BLaER1 (cell line): ENCODE data around the gene LHX4.

Experiments
- H3K27ac ChIP-seq: shearing (Covaris generic); formaldehyde crosslinking; 2 replicates; pipeline ENCODE4 v1.8.1; 2022
- H3K27me3 ChIP-seq: shearing (Covaris generic); formaldehyde crosslinking; 2 replicates; pipeline ENCODE4 v1.8.1; 2022
- H3K36me3 ChIP-seq: shearing (Covaris generic); formaldehyde crosslinking; 2 replicates; pipeline ENCODE4 v1.8.1; 2022
- H3K4me1 ChIP-seq: shearing (Covaris generic); formaldehyde crosslinking; 2 replicates; pipeline ENCODE4 v1.8.1; 2022
- H3K4me2 ChIP-seq: shearing (Covaris generic); formaldehyde crosslinking; 2 replicates; pipeline ENCODE4 v1.8.1; 2022
- H3K4me3 ChIP-seq: shearing (Covaris generic); formaldehyde crosslinking; 2 replicates; pipeline ENCODE4 v1.8.1; 2022
- H3K9ac ChIP-seq: shearing (Covaris generic); formaldehyde crosslinking; 2 replicates; pipeline ENCODE4 v1.8.1; 2022
- H3K9me3 ChIP-seq: shearing (Covaris generic); formaldehyde crosslinking; 2 replicates; pipeline ENCODE4 v1.8.1; 2022
- H4K20me1 ChIP-seq: shearing (Covaris generic); formaldehyde crosslinking; 2 replicates; pipeline ENCODE4 v1.8.1; 2022
- Cebpa-rat ChIP-seq: shearing (Covaris generic); IDR thresholded peaks from 2 replicates; pipeline ENCODE4 v1.8.1; 2022

LHX4 gene

DNA sequence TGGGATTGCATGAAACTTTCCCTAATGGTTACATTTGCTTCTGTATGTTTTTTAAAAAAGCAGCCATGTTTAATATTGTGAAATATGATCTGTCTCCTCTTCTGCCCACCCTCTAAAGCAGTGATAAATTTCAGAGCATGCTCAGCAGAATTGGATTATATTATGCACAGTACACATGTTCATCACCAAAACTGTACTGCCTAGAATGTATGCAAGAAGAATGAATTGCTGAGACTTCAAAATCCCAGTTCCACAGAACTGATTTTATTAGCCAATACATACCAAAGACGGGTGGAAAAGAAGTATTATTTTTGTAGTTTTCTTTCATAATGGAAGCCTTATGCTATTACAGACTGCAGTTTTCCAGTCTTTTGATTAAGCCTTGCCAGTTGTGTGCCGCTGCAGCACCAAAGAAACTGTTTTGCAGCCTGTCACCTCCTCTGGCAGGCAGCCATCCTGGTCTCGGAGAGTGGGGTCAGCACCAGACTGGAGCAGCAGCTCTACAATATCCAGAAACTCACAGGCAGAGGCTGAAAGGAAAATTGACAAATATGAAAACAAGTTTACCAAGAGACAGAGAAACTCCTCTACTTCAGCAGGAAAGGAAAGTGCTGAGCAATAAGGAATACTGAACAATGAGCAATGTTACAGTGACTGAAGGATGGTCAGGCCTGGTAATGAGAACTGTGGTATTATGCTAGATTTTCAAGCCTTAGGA, 58.1 kb downstream of the LHX4 start:
- Histone ChIP-seq H3K4me1 (no peaks in the 10 kb centered on the region), H3K27me3 (no peaks in the 10 kb centered on the region), H3K9ac (no peak overlapping the region), H3K36me3 (peaks cover 35% of the 10 kb centered on the region), H4K20me1 (no peaks in the 10 kb centered on the region), H3K4me3 (no peak overlapping the region), H3K9me3 (peaks cover 6% of the 10 kb centered on the region; the same call in 1 of the 2 replicates), H3K27ac (no peak overlapping the region), H3K4me2 (no peak overlapping the region)
- TF ChIP-seq Cebpa-rat = no peak

DNA sequence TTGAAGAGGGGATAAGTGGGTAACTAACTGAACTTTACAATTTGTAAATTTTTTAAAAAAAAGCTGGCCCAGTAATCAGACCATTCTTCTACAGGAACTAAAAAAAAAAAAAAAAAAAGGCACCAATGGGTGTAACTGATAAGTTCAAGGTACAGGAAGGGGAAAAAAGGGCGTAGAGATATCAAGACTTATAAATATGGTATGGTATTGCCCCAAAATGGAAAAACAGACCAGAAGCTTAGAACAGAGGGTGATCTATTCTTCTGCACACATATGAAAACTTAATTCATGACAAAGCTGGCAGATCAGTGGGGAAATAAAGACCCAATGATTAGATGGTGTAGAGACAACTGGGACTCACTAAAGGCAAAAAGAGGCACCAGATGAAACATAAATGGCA, 58.9 kb downstream of the LHX4 start:
- Histone ChIP-seq H3K27ac (no peak overlapping the region), H4K20me1 (no peaks in the 10 kb centered on the region), H3K36me3 (peaks cover 34% of the 10 kb centered on the region), H3K4me3 (no peak overlapping the region), H3K9ac (no peak overlapping the region), H3K4me1 (no peaks in the 10 kb centered on the region), H3K9me3 (peaks cover 14% of the 10 kb centered on the region), H3K27me3 (no peaks in the 10 kb centered on the region), H3K4me2 (no peak overlapping the region)
- TF ChIP-seq Cebpa-rat = no peak

DNA sequence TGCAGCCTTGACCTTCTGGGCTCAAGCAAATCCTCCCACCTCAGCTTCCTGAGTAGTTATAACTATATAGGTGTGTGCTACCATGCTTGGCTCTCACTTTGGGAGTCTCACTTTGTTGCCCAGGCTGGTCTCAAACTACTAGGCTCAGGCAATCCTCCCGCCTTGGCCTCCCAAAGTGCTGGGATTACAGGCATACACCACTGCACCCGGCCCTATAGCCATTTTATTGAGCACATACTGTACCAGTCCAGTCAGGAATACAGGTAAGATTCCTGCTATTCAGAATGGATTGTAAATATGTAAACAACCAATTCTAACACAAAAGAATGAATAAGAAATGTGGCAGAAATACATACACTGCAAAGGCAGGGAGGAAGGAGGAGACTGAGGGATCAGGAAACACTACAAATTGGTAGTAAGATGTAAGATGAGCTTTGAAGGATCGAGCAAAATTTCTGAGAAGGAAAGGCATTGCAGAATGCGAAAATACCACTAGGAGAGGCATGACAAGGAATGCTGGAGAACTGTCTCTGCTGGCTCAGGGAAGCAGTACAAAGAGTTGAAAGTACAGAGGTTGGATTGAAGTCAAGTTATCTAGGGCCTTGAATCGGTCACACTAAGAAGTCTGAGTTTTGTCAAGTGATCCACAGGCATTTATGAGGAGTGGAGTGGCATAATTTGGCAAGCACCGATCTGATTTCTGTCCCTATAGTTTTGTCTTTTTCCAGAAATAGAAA, 60.4 kb downstream of the LHX4 start:
- Histone ChIP-seq H3K27ac (no peak overlapping the region), H4K20me1 (no peaks in the 10 kb centered on the region), H3K9ac (no peak overlapping the region), H3K4me1 (no peaks in the 10 kb centered on the region), H3K9me3 (peaks cover 17% of the 10 kb centered on the region), H3K4me3 (no peak overlapping the region), H3K4me2 (no peak overlapping the region), H3K36me3 (peaks cover 32% of the 10 kb centered on the region), H3K27me3 (no peaks in the 10 kb centered on the region)
- no peak for TF ChIP-seq Cebpa-rat

DNA sequence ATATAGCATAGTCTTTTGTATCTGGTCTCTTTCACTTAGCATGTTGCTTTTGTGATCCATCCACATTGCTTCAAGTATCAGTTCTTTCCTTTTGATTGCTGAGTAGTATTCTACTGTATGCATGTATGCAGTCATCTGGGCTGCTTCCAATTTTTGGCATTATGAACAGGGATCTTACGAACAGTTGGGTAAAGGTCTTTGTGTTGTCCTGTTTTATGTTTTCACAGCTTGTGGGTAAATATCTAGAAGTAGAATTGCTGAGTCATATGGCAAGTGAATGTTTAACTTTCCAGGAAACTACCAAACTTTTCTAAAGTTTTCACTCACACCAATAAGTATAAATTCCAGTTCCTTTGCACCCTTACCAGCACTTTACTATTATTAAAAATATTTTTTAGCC, 60.9 kb downstream of the LHX4 start:
- no peak overlapping the region for H3K4me2 ChIP-seq
- peaks cover 17% of the 10 kb centered on the region for H3K9me3 ChIP-seq
- H3K27me3 ChIP-seq = no peaks in the 10 kb centered on the region
- H3K9ac ChIP-seq = no peak overlapping the region
- H3K27ac ChIP-seq = no peak overlapping the region
- peaks cover 3% of the 10 kb centered on the region; the same call in 1 of the 2 replicates for H3K4me1 ChIP-seq
- no peak for TF ChIP-seq Cebpa-rat
- H3K4me3 ChIP-seq = no peak overlapping the region
- H4K20me1 ChIP-seq = no peaks in the 10 kb centered on the region
- H3K36me3 ChIP-seq = peaks cover 29% of the 10 kb centered on the region

DNA sequence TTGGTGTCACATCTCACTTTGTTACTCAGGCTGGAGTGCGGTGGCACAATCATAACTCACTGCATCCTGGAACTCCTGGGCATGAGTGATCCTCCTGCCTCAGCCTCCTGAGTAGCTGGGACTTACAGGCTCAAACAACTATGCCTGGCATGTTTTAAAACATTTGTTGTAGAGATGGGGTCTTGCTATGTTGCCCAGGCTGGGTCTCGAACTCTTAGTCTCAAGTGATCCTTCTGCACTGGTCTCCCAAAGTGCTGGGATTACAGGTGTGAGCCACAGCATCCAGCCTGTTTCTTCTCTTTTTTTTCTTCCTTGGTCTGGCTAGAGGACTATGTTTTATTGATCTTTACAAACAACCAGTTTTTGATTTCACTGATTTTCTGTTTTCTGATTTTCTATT, 64.6 kb downstream of the LHX4 start:
- no peak overlapping the region for H3K27ac ChIP-seq
- peaks cover 17% of the 10 kb centered on the region for H3K9me3 ChIP-seq
- no peak overlapping the region for H3K4me2 ChIP-seq
- TF ChIP-seq Cebpa-rat = no peak
- H4K20me1 ChIP-seq = no peaks in the 10 kb centered on the region
- peaks cover 25% of the 10 kb centered on the region for H3K4me1 ChIP-seq
- no peaks in the 10 kb centered on the region for H3K27me3 ChIP-seq
- peaks cover 20% of the 10 kb centered on the region for H3K36me3 ChIP-seq
- no peak overlapping the region for H3K9ac ChIP-seq
- H3K4me3 ChIP-seq = no peak overlapping the region

DNA sequence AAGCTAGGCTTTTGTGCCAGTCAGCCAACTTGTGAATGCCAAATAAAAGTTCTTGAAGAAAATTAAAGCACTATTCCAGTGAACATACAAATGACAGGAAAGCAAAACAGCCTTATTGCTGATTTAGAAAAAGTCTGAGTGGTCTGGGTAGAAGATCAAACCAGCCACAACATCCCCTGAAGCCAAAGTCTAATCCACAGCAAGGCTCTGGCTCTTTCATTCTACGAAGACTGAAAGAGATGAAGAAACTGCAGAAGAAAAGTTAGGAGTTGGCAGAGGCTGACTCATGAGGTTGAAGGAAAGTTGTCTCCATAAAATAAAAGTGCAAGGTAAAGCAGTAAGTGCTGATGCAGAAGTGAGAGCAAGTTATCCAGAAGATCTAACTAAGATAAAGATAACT, 65.9 kb downstream of the LHX4 start:
- Histone ChIP-seq H3K27me3 (no peaks in the 10 kb centered on the region), H3K4me2 (no peak overlapping the region), H3K9me3 (peaks cover 17% of the 10 kb centered on the region), H3K27ac (no peak overlapping the region), H3K36me3 (peaks cover 20% of the 10 kb centered on the region; the same call in 1 of the 2 replicates), H4K20me1 (no peaks in the 10 kb centered on the region), H3K9ac (no peak overlapping the region), H3K4me3 (no peak overlapping the region), H3K4me1 (peaks cover 30% of the 10 kb centered on the region)
- no peak for TF ChIP-seq Cebpa-rat

DNA sequence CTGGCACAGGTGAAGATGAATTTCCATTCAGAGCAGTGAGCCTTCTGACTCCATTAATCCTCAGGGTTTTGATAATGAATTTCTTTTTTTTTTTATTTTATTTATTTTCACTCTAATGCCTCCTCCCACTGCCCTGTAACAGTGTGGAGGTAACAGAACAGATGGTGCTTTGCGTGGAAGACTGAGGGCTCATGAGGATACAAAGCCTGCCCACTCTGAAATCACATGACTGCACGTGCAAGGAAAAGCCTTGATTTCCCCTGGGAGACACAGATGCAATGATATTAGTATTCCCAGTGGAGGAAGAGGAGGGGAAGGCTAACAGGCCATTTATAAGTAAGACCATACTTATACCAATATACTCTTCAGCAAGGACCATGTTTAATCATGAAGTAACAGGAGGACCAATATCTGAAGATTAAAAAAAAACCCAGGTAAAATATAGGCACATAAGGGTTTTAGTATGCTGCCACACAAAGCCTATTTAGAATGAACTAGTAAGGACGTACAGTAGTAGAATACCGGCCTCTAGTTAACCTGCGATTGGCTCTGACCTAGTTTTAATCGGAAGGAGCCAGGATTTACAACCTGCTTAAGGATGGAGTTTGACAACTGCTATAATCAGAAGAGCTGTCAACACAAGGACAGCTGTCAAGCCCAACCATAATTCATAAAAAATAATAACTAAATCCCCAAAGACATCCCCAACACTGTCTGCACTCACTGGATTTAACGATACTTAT, 69.6 kb downstream of the LHX4 start:
- peak overlapping the region; percentile 40 for H3K4me2 ChIP-seq
- H3K4me3 ChIP-seq = no peak overlapping the region
- no peaks in the 10 kb centered on the region for H4K20me1 ChIP-seq
- H3K4me1 ChIP-seq = peaks cover 30% of the 10 kb centered on the region
- H3K36me3 ChIP-seq = peaks cover 9% of the 10 kb centered on the region; the same call in 1 of the 2 replicates
- no peak for TF ChIP-seq Cebpa-rat
- no peak overlapping the region for H3K27ac ChIP-seq
- H3K9me3 ChIP-seq = no peaks in the 10 kb centered on the region
- H3K27me3 ChIP-seq = no peaks in the 10 kb centered on the region
- no peak overlapping the region for H3K9ac ChIP-seq

DNA sequence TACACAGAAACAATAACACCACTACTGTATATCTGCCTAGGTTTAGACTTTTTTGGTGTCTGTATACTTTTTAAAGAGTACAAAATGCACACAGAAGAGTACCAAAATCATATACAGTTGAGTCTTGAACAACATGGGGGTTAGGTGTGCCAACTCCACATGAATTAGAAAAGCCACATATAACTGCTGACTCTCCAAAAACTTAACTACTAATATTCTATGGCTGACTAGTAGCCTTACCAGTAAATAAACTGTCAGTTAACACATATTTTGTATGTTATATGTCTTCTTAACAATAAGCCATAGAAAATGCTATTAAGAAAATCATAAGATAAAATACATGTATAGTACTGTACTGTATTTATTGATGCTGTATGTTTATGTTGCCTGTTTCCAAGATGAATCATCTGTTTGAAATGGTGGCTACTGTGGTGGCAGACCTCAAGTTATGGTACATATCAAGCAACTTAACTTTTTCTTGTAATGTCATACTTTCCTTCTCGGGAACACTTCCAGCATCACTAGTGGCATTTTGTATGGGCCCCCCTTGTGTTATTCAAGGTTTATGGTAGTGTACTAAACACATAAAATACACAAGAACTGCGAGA, 71.2 kb downstream of the LHX4 start:
- no peaks in the 10 kb centered on the region for H4K20me1 ChIP-seq
- H3K9ac ChIP-seq = no peak overlapping the region
- 0 out of 2 replicates have a peak, but pooled peaks cover 9% of the 10 kb centered on the region for H3K36me3 ChIP-seq
- H3K4me2 ChIP-seq = no peak overlapping the region
- H3K27ac ChIP-seq = no peak overlapping the region
- H3K4me3 ChIP-seq = no peak overlapping the region
- peaks cover 25% of the 10 kb centered on the region for H3K4me1 ChIP-seq
- H3K9me3 ChIP-seq = peaks cover 1% of the 10 kb centered on the region; the same call in 1 of the 2 replicates
- TF ChIP-seq Cebpa-rat = no peak
- no peaks in the 10 kb centered on the region for H3K27me3 ChIP-seq

DNA sequence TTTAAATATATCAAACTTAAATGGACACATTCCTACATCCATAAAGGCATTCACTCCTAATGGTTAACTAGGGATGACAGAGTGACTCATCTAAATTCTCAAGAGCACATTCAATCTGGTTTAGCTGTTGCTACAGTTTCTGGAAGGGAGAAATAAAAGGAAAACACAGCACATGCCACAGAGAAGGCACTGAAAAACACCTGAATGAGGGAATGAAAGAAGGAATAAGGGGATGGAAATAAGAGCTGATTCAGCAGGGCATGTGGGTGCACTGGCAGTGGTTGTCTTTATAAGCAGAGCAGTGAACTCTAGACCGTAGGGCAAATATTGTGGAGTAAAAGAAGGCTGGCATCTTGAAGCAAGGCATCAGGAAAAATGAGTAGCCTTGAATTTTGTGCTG, 79.3 kb downstream of the LHX4 start:
- Histone ChIP-seq H3K4me3 (no peak overlapping the region), H3K27me3 (no peaks in the 10 kb centered on the region), H3K4me1 (no peaks in the 10 kb centered on the region), H3K9ac (no peak overlapping the region), H3K9me3 (peaks cover 10% of the 10 kb centered on the region), H4K20me1 (no peaks in the 10 kb centered on the region), H3K36me3 (peaks cover 26% of the 10 kb centered on the region), H3K27ac (no peak overlapping the region), H3K4me2 (no peak overlapping the region)
- TF ChIP-seq Cebpa-rat = no peak
